Neural cell (in vitro differentiated cells): Measurements from ENCODE around the gene MAP2K4. TPM values are rescaled to one million over a fixed set of nuclear protein-coding genes. Genes with fewer than 3 reads are reported as not detected.
A peak's percentile ranks its signal among the peaks of the same experiment; 100 is the strongest.

ENCODE experiments used
- H2AFZ ChIP-seq: fragments of 200-600, 300-800 bp; sonication (generic), shearing (Covaris generic); 2 replicates; pipeline ENCODE4 v1.6.0; 2014; ENCODE audit warnings: low read depth, mild to moderate bottlenecking, antibody characterized with exemption, low read length, moderate library complexity
- H3F3A ChIP-seq: fragments of 200-600 bp; shearing (Covaris generic); 2 replicates; pipeline ENCODE4 v1.6.1; 2016; ENCODE audit warnings: mild to moderate bottlenecking, moderate library complexity, mixed read lengths, antibody characterized with exemption, low read length; ENCODE audit not compliant: insufficient read depth, poor library complexity, severe bottlenecking
- H3K27ac ChIP-seq: fragments of 200-600, 300-800 bp; sonication (generic), shearing (Covaris generic); 2 replicates; pipeline ENCODE4 v1.5.1; 2014; ENCODE audit warnings: mild to moderate bottlenecking, low read length, moderate library complexity
- H3K27me3 ChIP-seq: fragments of 300-800, 200-600 bp; sonication (generic), shearing (Covaris generic); 2 replicates; pipeline ENCODE4 v1.6.0; 2014; ENCODE audit warnings: mild to moderate bottlenecking, low read depth, low read length, moderate library complexity; ENCODE audit not compliant: insufficient read depth
- H3K36me3 ChIP-seq: fragments of 300-800, 200-600 bp; sonication (generic), shearing (Covaris generic); 2 replicates; pipeline ENCODE4 v1.5.1; 2014; ENCODE audit warnings: mild to moderate bottlenecking, antibody characterized with exemption, low read length, moderate library complexity; ENCODE audit not compliant: insufficient read depth
- H3K4me2 ChIP-seq: fragments of 300-800, 200-600 bp; sonication (generic), shearing (Covaris generic); 2 replicates; pipeline ENCODE4 v1.6.0; 2014; ENCODE audit warnings: mild to moderate bottlenecking, low read length
- H3K4me3 ChIP-seq: fragments of 300-800, 200-600 bp; sonication (generic), shearing (Covaris generic); 2 replicates; pipeline ENCODE4 v1.5.1; 2014; ENCODE audit warnings: mild to moderate bottlenecking, low read length, moderate library complexity
- H3K79me2 ChIP-seq: fragments of 200-600 bp; shearing (Covaris generic); replicated peaks from 2 replicates; pipeline ENCODE4 v1.6.0; 2014; ENCODE audit warnings: mild to moderate bottlenecking, low read length, moderate library complexity; ENCODE audit not compliant: insufficient read depth
- H3K9ac ChIP-seq: fragments of 300-800, 200-600 bp; sonication (generic), shearing (Covaris generic); 2 replicates; pipeline ENCODE4 v1.6.1; 2016; ENCODE audit warnings: mild to moderate bottlenecking, low read length, mixed read lengths
- H3K9me2 ChIP-seq: fragments of 200-600 bp; shearing (Covaris generic); 2 replicates; pipeline ENCODE4 v1.6.1; 2016; ENCODE audit warnings: mild to moderate bottlenecking, low read length, mixed read lengths; ENCODE audit not compliant: insufficient read depth
- H3K9me3 ChIP-seq: fragments of 200-600, 300-800 bp; sonication (generic), shearing (Covaris generic); 2 replicates; pipeline ENCODE4 v1.6.1; 2016; ENCODE audit warnings: mild to moderate bottlenecking, mixed run types, low read length, moderate library complexity, mixed read lengths
- H4K20me1 ChIP-seq: fragments of 200-600 bp; shearing (Covaris generic); 2 replicates; pipeline ENCODE4 v1.6.1; 2016; ENCODE audit warnings: mild to moderate bottlenecking, mixed run types; ENCODE audit not compliant: insufficient read depth
- CTCF ChIP-seq: fragments of 450-650 bp; IDR thresholded peaks from 2 replicates; pipeline ENCODE4 v1.5.1; 2014; ENCODE audit warnings: antibody characterized with exemption, mild to moderate bottlenecking, moderate library complexity; ENCODE audit not compliant: poor library complexity, severe bottlenecking
- EP300 ChIP-seq: fragments of 450-650 bp; conservative IDR thresholded peaks from 2 replicates; pipeline ENCODE4 v1.6.1; 2014; ENCODE audit warnings: antibody characterized with exemption, mild to moderate bottlenecking, moderate library complexity; ENCODE audit not compliant: poor library complexity, severe bottlenecking
- EZH2 ChIP-seq: fragments of 200-600, 300-800 bp; shearing (Covaris generic), sonication (generic); IDR thresholded peaks from 2 replicates; pipeline ENCODE4 v1.6.1; 2014; ENCODE audit warnings: antibody characterized with exemption, low read length, borderline replicate concordance, mild to moderate bottlenecking; ENCODE audit not compliant: insufficient read depth, poor library complexity, severe bottlenecking
- MXI1 ChIP-seq: fragments of 450-650 bp; conservative IDR thresholded peaks from 2 replicates; pipeline ENCODE4 v1.6.1; 2014; ENCODE audit warnings: antibody characterized with exemption, mild to moderate bottlenecking; ENCODE audit not compliant: poor library complexity, severe bottlenecking
- POLR2AphosphoS5 ChIP-seq: IDR thresholded peaks from 2 replicates; pipeline ENCODE4 v1.6.1; 2012
- RAD21 ChIP-seq: fragments of 450-650 bp; conservative IDR thresholded peaks from 2 replicates; pipeline ENCODE4 v1.6.1; 2014; ENCODE audit warnings: antibody characterized with exemption, mild to moderate bottlenecking, moderate library complexity
- SMC3 ChIP-seq: fragments of 450-650 bp; conservative IDR thresholded peaks from 2 replicates; pipeline ENCODE4 v1.6.1; 2014; ENCODE audit warnings: antibody characterized with exemption, mild to moderate bottlenecking, moderate library complexity; ENCODE audit not compliant: poor library complexity
- TAF1 ChIP-seq: IDR thresholded peaks from 2 replicates; pipeline ENCODE4 v1.6.1; 2012; ENCODE audit warnings: low read depth
- polyA plus RNA-seq: library from polyadenylated mRNA; depleted of rRNA; stranded (reverse); fragments of >200 nt; gene quantifications from 2 replicates; pipeline ENCODE4 v1.2.3, GENCODE V29; 2014
- TF ChIP-seq, protein P1 (sequence below): IDR thresholded peaks from 2 replicates; pipeline ENCODE4 v1.6.1; 2012; ENCODE audit warnings: borderline replicate concordance

MAP2K4 gene
- polyA plus RNA-seq, 1 donor from 2014 or later = 78.4 TPM

GRCh38 chr17:11986942-11987329 is 33.7 kb upstream of the MAP2K4 start:
- H3K9ac ChIP-seq = no peak overlapping the region
- H3K79me2 ChIP-seq = no peaks in the 10 kb centered on the region
- TF ChIP-seq CTCF (peak; percentile 81), RAD21 (peak; percentile 86), TAF1 (no peak), EP300 (no peak), EZH2 (no peak), POLR2AphosphoS5 (no peak), MXI1 (no peak), SMC3 (peak; percentile 87)
- TF ChIP-seq, protein P1, sequence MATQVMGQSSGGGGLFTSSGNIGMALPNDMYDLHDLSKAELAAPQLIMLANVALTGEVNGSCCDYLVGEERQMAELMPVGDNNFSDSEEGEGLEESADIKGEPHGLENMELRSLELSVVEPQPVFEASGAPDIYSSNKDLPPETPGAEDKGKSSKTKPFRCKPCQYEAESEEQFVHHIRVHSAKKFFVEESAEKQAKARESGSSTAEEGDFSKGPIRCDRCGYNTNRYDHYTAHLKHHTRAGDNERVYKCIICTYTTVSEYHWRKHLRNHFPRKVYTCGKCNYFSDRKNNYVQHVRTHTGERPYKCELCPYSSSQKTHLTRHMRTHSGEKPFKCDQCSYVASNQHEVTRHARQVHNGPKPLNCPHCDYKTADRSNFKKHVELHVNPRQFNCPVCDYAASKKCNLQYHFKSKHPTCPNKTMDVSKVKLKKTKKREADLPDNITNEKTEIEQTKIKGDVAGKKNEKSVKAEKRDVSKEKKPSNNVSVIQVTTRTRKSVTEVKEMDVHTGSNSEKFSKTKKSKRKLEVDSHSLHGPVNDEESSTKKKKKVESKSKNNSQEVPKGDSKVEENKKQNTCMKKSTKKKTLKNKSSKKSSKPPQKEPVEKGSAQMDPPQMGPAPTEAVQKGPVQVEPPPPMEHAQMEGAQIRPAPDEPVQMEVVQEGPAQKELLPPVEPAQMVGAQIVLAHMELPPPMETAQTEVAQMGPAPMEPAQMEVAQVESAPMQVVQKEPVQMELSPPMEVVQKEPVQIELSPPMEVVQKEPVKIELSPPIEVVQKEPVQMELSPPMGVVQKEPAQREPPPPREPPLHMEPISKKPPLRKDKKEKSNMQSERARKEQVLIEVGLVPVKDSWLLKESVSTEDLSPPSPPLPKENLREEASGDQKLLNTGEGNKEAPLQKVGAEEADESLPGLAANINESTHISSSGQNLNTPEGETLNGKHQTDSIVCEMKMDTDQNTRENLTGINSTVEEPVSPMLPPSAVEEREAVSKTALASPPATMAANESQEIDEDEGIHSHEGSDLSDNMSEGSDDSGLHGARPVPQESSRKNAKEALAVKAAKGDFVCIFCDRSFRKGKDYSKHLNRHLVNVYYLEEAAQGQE = no peak
- no peaks in the 10 kb centered on the region for H3K36me3 ChIP-seq
- no peaks in the 10 kb centered on the region for H3F3A ChIP-seq
- no peak overlapping the region for H3K27ac ChIP-seq
- no peaks in the 10 kb centered on the region for H4K20me1 ChIP-seq
- H2AFZ ChIP-seq = no peak overlapping the region
- H3K4me3 ChIP-seq = no peak overlapping the region
- H3K9me3 ChIP-seq = no peaks in the 10 kb centered on the region
- no peak overlapping the region for H3K4me2 ChIP-seq
- H3K9me2 ChIP-seq = no peaks in the 10 kb centered on the region
- H3K27me3 ChIP-seq = no peaks in the 10 kb centered on the region

- Histone ChIP-seq H3K36me3 (no peaks in the 10 kb centered on the region), H3K9me2 (no peaks in the 10 kb centered on the region), H3K27ac (no peak overlapping the region), H3K9ac (no peak overlapping the region), H3K9me3 (no peaks in the 10 kb centered on the region), H3K27me3 (no peaks in the 10 kb centered on the region), H3K79me2 (no peaks in the 10 kb centered on the region), H3F3A (no peaks in the 10 kb centered on the region), H3K4me2 (no peak overlapping the region), H3K4me3 (no peak overlapping the region), H2AFZ (no peak overlapping the region), H4K20me1 (no peaks in the 10 kb centered on the region)
- no peak for TF ChIP-seq CTCF
- no peak for TF ChIP-seq EZH2
- TF ChIP-seq TAF1 = no peak
- no peak for TF ChIP-seq EP300
- TF ChIP-seq POLR2AphosphoS5 = no peak
- TF ChIP-seq, protein P1 = no peak
- no peak for TF ChIP-seq MXI1
- no peak for TF ChIP-seq SMC3
- TF ChIP-seq RAD21 = no peak
Measured at GRCh38 chr17:11990363-11990983, 30.2 kb upstream of the MAP2K4 start.
